HG03175 (cell line): ENCODE results near the gene CFAP161.
"Not testable (repeated sequence)": the region's sequence is repeated elsewhere in the genome, so short reads cannot be mapped to it uniquely, and the experiment has no call there.

Source experiments
- ATAC-seq: cut with Tn5 transposase; IDR thresholded peaks from one replicate; pipeline ENCODE4 v1.9.1; 2021; ENCODE audit warnings: mild to moderate bottlenecking, moderate library complexity; ENCODE audit not compliant: unreplicated experiment

Gene CFAP161

GRCh38 chr15:81157195-81157938 is 23.3 kb downstream of the CFAP161 start:
- ATAC-seq, result no peak

- ATAC-seq, result no peak
Observed at GRCh38 chr15:81157939-81158223, 23.8 kb downstream of the CFAP161 start.

GRCh38 chr15:81158561-81158960 is 24.5 kb downstream of the CFAP161 start:
- not testable (repeated sequence) for ATAC-seq

GRCh38 chr15:81160312-81161159 is 26.5 kb downstream of the CFAP161 start:
- no peak for ATAC-seq

GRCh38 chr15:81161160-81161673 is 27.1 kb downstream of the CFAP161 start:
- no peak for ATAC-seq

- ATAC-seq, result no peak
Observed at GRCh38 chr15:81161851-81162250, 27.8 kb downstream of the CFAP161 start.

- no peak for ATAC-seq
Observed at GRCh38 chr15:81163961-81164800, 30.1 kb downstream of the CFAP161 start.

- no peak for ATAC-seq
Observed at GRCh38 chr15:81165535-81165934, 31.5 kb downstream of the CFAP161 start.

GRCh38 chr15:81166636-81167305 is 32.7 kb downstream of the CFAP161 start:
- no peak for ATAC-seq

- ATAC-seq, result no peak
Observed at GRCh38 chr15:81168131-81168526, 34.1 kb downstream of the CFAP161 start.

GRCh38 chr15:81168644-81169043 is 34.6 kb downstream of the CFAP161 start:
- ATAC-seq, result no peak

- ATAC-seq, result no peak
Observed at GRCh38 chr15:81170511-81170910, 36.4 kb downstream of the CFAP161 start.

GRCh38 chr15:81171286-81171685 is 37.2 kb downstream of the CFAP161 start:
- no peak for ATAC-seq

- no peak for ATAC-seq
Observed at GRCh38 chr15:81174125-81174791, 40.2 kb downstream of the CFAP161 start.

- ATAC-seq, result no peak
Observed at GRCh38 chr15:81174792-81175327, 40.8 kb downstream of the CFAP161 start.

- no peak for ATAC-seq
Observed at GRCh38 chr15:81175496-81175895, 41.4 kb downstream of the CFAP161 start.

- no peak for ATAC-seq
Observed at GRCh38 chr15:81176291-81176893, 42.3 kb downstream of the CFAP161 start.

- ATAC-seq, result no peak
Observed at GRCh38 chr15:81178365-81178764, 44.3 kb downstream of the CFAP161 start.

GRCh38 chr15:81181220-81181619 is 47.1 kb downstream of the CFAP161 start:
- ATAC-seq, result no peak
